ENCODE results near the gene TCF4.

GRCh38 chr18:55179425-55179824, 408.6 kb downstream of the TCF4 start:
- TF ChIP-seq CTCF (IDR thresholded peaks at IDR 0.05; ENCODE audit: low read depth, low read length, poor library complexity, severe bottlenecking) (no peak), EZH2phosphoT487 (IDR thresholded peaks at IDR 0.05; ENCODE audit: borderline replicate concordance, low read length) (no peak)

Data from DOHH2 (cell line).